ENCODE measurements around the gene SF3B6.
"Not testable (repeated sequence)": the region's sequence is repeated elsewhere in the genome, so short reads cannot be mapped to it uniquely, and the experiment has no call there.

The SF3B6 gene

GRCh38 chr2:24075915-24076848, at the start of gene SF3B6:
TSS of gene SF3B6 (minus strand) at chr2:24076326. CDS start at chr2:24076229, 97 bp downstream.
- DNase-seq (ENCODE audit: low read depth): peak; percentile 99

GRCh38 chr2:24123922-24124580, 47.9 kb upstream of the SF3B6 start:
- DNase-seq (ENCODE audit: low read depth): no peak

GRCh38 chr2:24123195-24123921, 47.2 kb upstream of the SF3B6 start, which contains the start of the genes FAM228B and PFN4:
TSS of gene FAM228B (plus strand) at chr2:24123469. CDS start at chr2:24124362, 893 bp downstream.
TSS of gene PFN4 (minus strand) at chr2:24123334. CDS start at chr2:24122535, 799 bp downstream.
- peak; percentile 14 for DNase-seq (ENCODE audit: low read depth)

GRCh38 chr2:24122366-24123194, 46.5 kb upstream of the SF3B6 start:
- DNase-seq (ENCODE audit: low read depth): no peak

- no peak for DNase-seq (ENCODE audit: low read depth)
Measured at GRCh38 chr2:24121469-24121868, 45.3 kb upstream of the SF3B6 start.

- no peak for DNase-seq (ENCODE audit: low read depth)
Measured at GRCh38 chr2:24121066-24121465, 44.9 kb upstream of the SF3B6 start.

GRCh38 chr2:24117902-24118301, 41.8 kb upstream of the SF3B6 start:
- no peak for DNase-seq (ENCODE audit: low read depth)

GRCh38 chr2:24115057-24115456, 38.9 kb upstream of the SF3B6 start:
- no peak for DNase-seq (ENCODE audit: low read depth)

GRCh38 chr2:24111407-24111901, 35.3 kb upstream of the SF3B6 start:
- DNase-seq (ENCODE audit: low read depth): no peak

- DNase-seq (ENCODE audit: low read depth): no peak
Measured at GRCh38 chr2:24110660-24111303, 34.7 kb upstream of the SF3B6 start.

GRCh38 chr2:24109431-24109830, 33.3 kb upstream of the SF3B6 start:
- DNase-seq (ENCODE audit: low read depth): not testable (repeated sequence)

GRCh38 chr2:24107336-24107735, 31.2 kb upstream of the SF3B6 start:
- no peak for DNase-seq (ENCODE audit: low read depth)

GRCh38 chr2:24106786-24107185, 30.7 kb upstream of the SF3B6 start:
- no peak for DNase-seq (ENCODE audit: low read depth)

GRCh38 chr2:24105816-24106215, 29.7 kb upstream of the SF3B6 start:
- no peak for DNase-seq (ENCODE audit: low read depth)

GRCh38 chr2:24104906-24105305, 28.8 kb upstream of the SF3B6 start:
- DNase-seq (ENCODE audit: low read depth): no peak

- no peak for DNase-seq (ENCODE audit: low read depth)
Measured at GRCh38 chr2:24104110-24104650, 28.1 kb upstream of the SF3B6 start.

GRCh38 chr2:24102677-24103076, 26.6 kb upstream of the SF3B6 start:
- DNase-seq (ENCODE audit: low read depth): no peak

- no peak for DNase-seq (ENCODE audit: low read depth)
Measured at GRCh38 chr2:24101992-24102391, 25.9 kb upstream of the SF3B6 start.

- DNase-seq (ENCODE audit: low read depth): not testable (repeated sequence)
Measured at GRCh38 chr2:24100732-24101131, 24.6 kb upstream of the SF3B6 start.

- DNase-seq (ENCODE audit: low read depth): not testable (repeated sequence)
Measured at GRCh38 chr2:24095171-24095677, 19.1 kb upstream of the SF3B6 start.
